CD4-positive, alpha-beta T cell treated with Interleukin-12 subunit alpha and Interleukin-12 subunit beta, for 1 hour (primary cell): Measurements from ENCODE around the gene HS3ST4.

ENCODE experiments used
- DNase-seq: peaks from one replicate; pipeline ENCODE4 v3.0.0-alpha.2; 2020

Gene HS3ST4

DNA sequence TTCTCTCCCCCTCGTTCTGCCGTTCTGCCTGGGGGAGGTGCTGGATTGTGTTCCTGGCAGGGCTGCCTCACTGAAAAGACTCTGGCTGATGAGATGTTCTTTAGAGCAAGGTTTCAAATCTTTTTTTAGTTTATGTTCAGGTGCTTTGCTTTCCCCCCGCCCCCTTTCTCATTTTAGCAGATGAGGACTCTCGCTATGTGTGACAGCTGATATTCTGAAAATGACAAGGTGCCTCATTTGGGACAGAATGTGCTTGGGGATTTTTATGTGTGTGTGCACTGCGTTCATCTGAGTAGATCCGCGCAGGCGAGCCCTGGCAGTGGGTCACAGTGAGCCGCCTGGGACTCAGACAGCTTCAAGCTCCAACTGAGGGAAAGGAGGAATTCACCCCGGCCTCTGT, 205.9 kb downstream of the HS3ST4 start:
- no peak for DNase-seq

DNA sequence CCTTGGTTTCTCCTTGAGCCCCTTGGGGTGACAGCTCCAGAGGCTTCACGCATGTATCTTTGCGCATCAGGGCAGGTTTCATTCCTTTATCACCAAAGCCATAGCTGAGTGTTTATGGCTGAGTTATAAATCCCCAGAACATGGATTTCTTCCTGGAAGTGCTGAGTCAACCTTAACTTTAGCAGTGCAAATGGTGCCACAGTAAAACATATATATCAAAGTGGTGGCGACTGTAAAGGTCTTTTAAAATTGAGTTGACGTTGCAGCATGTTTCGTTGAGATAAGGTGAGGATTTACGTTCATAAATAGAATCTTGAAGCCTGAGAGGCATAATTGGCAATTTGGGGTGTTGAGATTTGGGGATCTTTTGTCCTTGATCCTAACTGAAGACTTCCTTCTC, 214.1 kb downstream of the HS3ST4 start:
- DNase-seq = no peak

DNA sequence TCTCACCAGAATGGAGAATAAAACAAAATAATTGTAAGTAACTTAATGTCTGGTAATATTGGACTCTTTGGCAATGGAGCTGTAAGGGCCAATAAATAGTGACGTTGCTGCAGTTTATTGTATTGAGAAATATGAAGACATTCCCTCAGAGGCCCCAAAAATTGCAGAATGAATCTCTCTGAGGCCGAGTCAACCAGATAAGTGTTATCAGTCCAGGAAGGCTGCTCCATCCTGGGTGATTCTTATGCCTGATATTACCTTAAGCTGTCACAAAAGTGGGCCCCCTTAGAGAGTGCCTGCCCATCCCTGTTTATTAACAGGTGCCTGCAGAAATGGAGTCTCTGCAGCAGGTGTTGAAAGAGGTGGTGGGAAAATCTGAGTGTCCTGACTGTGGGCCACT, 219.2 kb downstream of the HS3ST4 start:
- no peak for DNase-seq

DNA sequence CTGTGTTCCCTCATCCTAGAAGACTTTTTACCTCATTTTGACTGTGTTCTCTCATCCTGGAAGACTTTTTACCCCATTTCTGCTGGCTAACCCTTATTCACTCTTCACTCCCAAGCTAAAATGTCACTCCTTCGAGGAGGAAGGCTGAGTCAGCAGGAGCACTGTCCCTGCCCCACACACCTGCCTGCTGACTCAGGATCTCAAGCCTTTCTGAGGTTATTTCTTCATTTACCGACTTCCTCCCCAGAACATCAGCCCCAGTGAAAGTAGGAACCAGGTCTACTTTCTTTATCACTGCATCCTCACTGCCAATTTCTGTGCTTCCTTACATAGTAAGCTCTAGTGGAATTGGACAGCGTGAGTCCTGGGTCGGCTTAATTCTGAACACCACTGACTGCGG, 220.6 kb downstream of the HS3ST4 start:
- no peak for DNase-seq

DNA sequence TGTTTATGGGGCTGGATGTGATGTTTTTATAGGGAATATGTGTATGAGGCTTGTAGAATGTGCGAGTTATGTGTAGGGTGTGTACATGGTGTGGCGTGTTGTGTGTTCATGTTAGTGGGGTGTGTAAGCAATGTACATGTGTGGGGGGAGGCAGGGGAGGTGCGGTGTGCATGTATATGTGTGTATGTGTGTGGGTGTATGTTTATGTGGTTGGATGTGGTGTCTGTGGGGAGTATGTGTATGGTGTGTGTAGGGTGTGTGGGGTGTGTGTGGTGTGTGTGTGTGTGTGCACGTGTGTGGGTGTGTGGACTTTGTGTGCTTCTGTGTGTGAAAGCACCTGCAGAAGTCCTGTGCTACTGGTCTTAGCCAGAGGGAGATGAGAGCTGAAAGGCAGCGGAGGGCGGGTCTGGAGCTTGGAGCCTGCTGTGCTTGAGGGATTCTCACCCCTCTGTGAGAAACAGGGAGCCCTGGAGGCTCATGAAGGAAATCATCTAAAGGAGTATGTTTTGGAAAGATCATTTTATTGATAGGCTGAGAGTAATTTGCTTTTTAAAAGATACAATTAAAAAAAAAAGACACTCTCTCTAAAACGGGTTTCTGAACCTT, 222.7 kb downstream of the HS3ST4 start:
- DNase-seq = no peak

DNA sequence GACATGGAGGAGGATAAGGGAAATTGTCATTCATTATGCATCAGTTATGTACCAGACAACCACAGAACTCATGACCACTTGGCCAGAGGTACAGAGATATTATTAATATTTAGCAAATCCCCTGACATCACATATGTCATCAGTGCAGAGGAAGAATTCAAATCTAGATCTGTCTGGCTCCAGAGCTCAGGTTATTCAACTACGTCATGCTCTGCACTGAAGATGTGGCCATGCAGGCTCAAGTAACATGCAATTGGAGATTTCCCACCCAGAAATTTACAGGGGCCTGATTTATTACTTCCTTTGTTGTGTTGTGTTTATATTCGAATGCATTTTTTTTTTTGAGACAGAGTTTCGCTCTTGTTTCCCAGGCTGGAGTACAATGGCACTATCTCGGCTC, 224.3 kb downstream of the HS3ST4 start:
- DNase-seq = no peak

DNA sequence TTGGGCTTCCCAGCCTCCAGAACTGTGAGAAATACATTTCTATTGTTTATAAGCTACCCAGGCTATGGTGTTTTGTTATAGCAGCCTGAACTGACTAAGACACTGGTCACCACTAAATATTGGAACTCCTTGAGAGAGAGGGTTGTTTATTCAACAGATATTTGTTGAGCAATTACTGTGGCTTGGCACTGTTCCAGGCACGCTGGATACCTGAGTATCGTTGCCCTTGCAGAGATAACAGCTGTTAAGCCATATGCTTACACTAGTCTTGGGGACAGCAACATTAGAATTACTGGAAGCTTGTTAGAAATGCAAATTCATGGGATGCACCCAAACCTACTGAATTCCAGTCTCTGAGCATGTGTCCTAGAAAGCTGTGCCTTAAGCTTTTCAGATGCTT, 230.7 kb downstream of the HS3ST4 start:
- DNase-seq = no peak

DNA sequence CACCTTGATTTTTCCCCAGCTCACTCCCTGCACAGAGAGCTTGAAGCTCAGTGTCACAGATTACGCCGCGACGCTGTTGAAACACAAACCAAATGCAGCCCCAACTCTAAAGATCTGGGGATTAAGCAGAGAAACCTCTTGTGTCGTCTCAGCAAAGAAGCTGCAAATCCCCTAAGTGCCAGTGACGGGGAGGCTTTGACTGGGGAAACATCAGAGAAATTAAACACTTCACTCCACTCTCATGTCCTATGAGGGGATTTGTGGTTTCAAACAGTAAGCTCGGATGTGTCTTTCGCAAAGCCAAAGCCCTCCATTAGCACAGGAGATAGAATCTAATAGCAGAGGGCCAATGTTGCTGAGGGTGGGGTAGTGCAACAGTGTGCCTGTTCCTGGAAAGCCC, 233.7 kb downstream of the HS3ST4 start:
- no peak for DNase-seq

DNA sequence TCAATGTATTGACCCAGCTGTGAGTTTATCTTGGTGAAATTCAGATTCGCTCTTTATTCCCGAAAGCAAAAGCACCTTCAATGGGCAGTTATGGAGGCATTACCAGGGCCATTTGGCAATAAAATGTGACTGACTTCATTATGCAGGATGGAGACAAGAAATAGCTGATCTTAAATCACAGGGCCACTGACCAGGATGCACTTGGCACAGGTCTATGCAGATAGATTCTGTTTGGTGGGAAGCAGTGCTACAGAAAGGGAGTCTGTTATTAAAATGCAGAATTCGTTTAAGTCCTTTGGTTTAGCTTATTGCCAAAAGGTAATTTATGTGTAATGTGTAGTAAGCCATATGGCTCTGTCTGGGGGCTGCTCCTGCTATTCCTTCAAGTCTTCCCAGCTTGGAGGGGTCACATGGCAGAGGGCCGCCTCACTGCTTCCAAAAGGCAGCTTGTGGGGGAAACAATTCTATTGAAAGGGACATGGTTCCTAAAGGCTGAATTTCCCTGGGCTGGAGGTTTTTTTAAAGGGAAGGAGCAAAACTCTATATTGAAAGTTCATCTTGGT, 239.8 kb downstream of the HS3ST4 start:
- DNase-seq = no peak

DNA sequence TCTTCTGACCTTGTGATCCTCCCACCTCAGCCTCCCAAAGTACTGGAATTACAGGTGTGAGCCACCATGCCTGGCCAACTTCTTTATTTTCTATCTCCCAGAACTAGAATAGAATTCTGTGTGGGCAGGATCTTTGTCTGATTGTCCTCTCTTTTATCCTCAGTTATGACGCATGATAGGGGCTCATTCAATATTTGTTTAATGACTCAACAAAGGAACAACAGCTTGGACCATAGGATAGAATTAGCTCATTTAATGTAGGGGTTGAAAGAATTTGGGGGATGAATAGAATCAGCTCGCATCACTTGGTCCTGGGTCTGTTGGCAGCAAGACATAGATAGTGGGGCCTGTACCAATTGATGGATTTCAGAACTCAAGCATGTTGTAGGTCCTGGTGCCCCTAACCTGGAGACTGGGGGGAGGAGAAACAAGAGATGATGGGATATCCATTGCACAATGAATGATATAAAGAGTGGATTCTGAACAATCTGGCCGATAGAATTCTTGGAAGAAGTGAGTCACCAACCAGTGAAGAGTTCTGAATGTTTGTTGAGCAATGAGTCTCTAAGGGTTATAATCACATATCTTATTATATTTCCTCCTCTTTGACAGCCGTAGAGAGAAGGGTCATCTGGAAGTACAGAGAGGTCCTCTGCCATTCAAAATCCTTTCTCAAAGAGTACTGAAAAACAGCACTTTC, 250.2 kb downstream of the HS3ST4 start:
- no peak for DNase-seq

DNA sequence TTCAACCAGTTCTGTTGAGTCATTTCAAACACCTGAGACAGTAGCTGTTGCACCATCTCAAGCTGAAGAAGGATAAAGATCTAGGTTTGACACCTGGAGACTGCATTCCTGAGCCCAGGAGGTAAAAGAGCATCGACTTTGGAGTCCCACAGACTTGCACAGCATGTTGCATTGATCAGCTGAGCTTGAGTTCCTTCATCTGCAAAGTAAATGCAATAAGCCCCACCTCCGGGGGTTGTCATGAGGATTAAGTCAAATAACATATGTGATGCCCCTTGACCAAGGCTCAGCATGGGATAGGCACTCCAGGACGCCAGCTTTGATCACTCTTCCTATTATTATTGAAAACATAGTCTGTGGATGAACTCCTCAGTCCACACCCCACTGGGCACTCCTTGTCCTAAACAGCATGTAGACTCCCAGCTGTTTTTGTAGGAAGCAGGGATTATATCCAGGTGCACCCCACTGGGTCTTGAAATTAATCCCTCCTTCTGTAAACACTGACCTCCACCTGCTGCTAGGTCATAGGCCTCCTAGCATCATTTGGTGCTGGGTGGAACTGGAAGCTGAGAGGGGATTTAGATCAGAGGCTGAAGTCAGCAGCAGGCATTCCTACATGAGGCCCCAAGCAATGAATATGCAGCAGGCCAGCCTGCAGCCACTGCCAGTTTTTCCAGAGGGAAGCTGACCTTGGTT, 259.0 kb downstream of the HS3ST4 start:
- no peak for DNase-seq

DNA sequence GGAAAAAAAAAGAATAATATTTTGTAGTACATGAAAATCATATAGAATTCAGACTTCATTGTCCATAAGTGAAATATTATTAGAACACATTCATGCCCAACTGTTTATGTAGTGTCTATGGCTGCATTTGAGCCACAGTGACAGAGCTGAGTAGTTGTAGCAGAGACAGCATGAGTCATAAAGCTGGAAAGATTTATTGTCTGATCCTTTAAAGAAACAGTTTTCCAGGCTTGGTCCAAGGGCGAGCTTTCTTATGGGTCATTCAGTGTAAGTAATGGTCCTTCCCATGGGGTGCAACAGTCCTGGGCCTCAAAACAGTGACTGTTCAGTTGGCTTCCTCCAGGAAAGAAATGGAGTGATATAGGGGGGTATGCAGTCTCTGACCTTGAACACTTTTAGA, 260.2 kb downstream of the HS3ST4 start:
- no peak for DNase-seq

DNA sequence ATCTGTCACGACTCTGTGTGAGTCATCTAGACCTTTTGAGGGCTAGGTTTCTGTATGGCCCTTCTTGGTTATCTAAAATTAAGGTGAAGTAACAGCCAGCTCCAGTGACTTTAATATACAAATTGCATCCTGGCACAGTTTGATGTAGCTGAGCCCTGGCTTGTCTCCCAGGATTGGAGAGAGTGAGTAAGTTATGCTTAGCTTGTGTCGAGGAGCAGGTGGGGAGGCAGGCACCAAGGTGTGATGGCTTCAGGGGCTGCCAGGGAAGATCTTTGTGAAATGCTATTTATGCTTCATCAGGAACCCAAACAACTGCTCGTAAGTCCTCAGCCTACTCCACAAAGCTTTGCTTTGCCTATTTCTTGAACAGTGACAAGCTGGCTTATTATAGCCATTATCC, 261.2 kb downstream of the HS3ST4 start:
- no peak for DNase-seq

DNA sequence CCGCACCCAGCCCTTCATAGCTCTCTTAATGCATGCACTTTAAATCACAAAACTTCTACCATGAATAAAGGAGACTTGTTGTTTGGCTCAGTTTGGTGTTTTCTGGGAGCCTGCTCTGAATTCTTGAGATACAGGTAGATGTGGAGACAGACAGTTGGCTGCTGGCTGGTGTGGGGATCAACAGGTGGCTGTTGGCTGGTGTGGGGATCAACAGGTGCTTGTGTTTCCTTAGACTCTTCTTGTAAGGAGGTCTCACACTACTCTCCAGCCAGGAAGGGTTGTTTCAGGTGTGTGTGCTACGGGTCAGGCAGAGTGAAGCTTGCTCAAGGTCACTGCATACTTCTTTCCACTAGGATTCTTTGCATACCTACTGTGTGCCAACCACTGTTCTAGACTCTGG, 265.9 kb downstream of the HS3ST4 start:
- no peak for DNase-seq

DNA sequence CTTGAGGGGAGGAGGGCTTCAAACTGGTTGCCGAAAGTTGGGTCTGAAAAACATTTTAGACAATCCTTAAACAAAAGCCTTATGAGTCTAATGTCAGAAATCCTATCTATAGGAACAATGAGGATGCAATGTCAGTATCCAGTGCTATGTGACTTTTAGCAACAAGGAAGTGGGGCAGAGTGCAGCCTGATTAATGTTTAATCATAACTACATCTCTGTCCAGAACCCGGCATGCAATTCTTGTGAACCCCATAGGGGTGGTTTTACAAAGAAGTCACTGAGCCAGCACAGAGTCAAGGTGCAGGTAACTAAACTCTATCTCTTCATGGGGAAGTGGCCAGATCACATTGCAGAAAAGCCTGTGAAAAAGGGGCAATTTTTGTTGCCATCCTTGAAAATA, 267.5 kb downstream of the HS3ST4 start:
- DNase-seq = no peak

DNA sequence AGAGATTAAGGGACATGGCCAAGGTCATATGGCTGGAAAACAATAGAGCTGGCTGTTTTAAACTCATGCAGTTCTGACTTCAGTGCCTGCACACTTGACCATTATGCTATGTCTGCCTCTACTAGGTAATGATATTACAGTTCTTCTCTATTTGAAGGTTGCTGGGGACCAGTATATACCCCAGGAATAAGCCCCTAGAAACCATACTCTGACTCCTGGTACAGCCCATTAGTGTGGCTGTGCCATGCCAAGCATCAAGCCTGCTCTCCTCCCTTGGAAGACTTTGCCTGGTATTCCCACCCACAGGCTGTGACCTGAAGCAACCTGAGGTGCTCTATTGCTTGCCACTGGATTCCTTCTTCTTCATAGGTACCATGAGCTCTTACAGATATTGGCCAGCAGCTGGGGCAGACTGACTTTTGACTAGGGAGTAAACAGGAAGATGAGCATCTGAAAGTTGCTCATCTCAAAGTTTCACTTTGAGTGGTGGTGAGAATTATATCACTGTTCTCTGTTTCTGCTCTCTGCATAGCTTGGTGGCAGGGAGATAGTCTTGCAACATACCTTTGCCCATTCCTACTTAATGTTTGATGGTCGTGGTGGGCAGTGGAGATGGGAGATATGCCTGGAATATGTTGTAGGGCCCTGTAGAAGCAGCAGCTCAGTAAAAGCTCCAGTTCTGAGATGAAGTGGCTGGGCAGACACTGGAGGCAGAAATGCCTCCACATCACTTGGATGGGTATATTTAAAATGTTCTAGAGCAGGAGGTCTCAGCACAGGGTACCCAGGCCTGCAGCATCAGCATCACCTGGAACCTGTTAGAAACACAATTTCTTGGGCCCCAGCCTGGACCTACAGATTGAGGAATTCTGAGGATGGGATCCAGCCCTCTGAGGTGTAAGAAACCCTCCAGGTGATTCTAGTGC, 274.7 kb downstream of the HS3ST4 start:
- no peak for DNase-seq

DNA sequence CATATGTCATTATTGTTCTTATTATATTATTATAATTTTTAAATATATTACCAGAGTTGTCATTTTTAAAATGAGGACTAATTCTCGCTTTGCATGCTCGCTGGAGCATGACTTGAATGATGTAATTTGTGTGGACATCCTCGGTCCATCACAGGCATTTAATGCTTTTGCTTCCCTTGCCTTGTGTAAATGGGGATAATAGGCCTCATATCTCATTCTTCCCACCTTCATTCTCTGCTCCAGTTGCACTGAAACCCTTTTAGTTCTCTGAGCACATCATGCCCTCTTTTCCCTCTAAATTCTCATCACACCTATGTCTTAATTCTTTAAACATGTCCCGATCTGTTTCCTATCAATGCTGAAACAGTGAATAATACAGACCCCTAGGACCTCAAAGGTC, 285.4 kb downstream of the HS3ST4 start:
- no peak for DNase-seq

DNA sequence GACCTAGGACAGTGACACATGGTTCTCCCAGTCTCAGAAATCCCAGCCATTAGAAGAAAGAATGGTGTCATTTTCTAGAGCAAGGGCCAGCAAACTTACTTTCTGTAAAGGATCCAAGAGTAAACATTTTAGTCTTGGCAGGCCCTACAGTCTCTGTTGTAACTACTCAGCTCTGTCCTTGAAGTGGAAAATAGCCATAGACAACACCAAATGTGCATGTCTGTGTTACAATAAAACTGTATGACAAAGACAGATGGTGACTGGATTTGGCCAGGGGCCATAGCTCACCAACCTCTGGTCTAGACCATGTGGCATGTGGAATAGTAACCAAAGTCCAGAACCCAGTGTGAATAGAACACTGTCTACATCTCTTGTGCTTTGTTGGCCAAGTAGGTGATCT, 286.5 kb downstream of the HS3ST4 start:
- DNase-seq = no peak

DNA sequence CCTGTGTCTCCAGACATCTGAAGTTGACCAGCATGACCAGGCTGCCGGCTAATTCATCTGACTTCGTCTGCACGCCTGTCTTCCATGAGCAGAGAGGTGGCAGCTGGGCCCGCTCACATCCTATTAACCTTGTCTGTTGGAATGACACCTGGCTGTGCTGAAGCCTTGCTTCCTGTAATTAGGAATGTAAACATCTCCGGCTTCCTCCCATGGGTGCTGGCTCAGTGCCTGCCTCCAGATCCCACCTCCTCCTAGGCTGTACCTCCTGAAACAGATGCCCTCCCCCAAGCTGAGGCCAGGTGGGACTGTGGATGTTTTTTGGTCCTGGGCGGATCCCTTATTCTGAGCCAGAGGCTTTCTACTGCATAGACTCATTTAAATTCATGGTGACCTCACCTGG, 296.3 kb downstream of the HS3ST4 start:
- DNase-seq = no peak

DNA sequence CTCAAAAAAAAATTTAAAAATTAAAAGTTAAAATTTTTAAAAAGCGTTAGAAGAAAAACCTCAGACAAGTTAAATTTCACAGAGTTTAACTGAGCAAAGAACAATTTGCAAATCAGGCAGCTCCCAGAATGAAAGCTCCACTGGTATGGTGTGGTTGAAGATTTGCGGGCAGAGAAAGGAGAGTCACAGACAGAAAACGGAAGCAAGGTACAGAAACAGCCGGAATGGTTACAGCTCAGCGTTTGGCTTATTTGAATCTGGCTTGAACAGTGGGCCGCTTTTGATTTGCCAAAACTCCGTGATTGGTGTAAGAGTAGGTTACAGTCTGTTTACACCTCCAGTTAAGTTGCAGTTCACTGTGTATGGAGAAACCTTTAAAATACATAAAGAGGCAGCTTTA, 297.1 kb downstream of the HS3ST4 start:
- DNase-seq = no peak

DNA sequence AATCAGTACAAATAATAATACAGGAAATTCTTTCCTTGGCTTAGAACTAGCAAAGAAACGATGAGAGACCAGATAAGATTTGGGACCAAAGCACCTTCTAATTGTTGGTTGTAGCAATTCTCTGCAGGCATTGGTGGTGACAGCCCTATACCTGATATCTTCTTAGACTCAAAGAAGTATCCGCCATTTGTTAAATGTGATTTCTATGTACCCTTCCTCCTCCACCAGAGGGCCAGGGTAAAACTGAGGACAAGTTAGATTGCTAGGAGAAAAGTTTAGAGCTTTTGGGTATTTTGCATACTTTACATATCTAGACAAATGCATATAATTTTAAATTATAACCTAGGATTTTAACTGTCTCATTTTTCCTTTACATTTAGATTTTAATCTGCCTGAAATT, 304.3 kb downstream of the HS3ST4 start:
- no peak for DNase-seq

DNA sequence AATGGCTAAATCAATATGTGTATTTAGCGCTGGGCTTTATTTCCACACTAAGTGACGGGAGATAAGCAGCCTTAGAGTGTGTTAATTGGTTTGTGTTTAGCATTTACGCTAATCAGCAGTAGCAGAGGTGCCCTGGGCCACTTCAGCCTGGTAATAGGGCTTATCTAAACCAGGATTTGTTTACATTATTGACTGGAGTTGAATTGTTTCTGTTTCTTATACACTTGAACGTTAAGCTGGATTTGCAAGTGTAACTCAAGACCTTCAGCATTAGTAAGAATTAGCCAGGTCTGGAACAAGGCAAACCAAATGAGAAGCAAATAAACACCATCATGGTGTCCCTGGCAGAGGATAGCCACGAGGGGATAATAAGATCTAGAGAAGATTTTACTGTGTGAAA, 313.6 kb downstream of the HS3ST4 start:
- no peak for DNase-seq

DNA sequence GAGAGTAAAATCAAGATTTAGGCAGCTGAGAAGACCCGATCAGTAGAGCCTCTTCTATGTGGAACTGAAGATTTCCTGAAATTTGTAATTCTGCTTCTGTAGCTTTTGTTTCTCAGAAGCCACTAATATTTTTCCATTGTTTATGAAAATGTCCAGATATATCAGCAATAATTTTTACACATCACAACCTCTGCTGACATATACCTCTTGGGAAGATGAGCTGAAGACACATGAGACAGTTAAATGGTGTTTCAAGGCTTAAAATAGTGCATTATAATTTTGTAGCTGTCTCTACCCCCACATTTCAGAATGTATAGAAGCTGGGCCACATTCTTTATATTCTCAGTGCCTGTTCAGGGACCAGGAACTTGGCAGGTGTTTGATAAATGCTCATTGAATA, 320.6 kb downstream of the HS3ST4 start:
- no peak for DNase-seq
